ENCODE measurements around the gene XCL1. TPM values are rescaled to one million over a fixed set of nuclear protein-coding genes. Genes with fewer than 3 reads are reported as not detected.

The XCL1 gene
- total and polyA plus RNA-seq, 2 of the 13 experiments (the other 11 are each of a cell fraction or from before 2014, with no cell fraction given), result 2.5 to 7.6 TPM

DNA sequence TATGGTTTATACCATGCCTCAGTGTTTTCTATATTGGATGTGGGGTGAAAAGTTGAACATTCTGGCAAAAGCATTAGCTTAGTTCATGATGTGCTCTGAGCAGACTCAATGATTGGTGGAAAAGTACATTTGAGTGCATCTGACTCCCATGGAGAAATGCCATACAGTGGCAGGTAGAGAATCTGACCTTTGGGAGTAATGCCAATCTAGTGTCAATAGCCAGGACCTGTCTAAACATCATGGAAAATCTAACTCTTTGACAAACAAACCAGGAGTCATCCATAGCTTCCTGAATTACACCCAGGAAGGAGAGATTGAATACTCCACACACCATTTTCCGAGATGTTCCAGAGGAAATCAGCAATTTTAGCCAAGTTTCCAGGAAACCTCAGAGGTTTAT lies 51.0 kb downstream of the XCL1 start (continued):
- no peak for TF ChIP-seq ZNF609 (CRISPR knock-in tag; IDR thresholded peaks at IDR 0.05; ENCODE audit: borderline replicate concordance)
- TF ChIP-seq YEATS2 (CRISPR knock-in tag; IDR thresholded peaks at IDR 0.05; ENCODE audit: borderline replicate concordance), result no peak
- TF ChIP-seq RFX3 (CRISPR knock-in tag; IDR thresholded peaks at IDR 0.05), result no peak
- TF ChIP-seq ZNF883 (CRISPR knock-in tag; IDR thresholded peaks at IDR 0.05; ENCODE audit: not compliant biosample characterization), result no peak
- no peak for TF ChIP-seq GRHL1 (CRISPR knock-in tag; conservative IDR thresholded peaks at IDR 0.05)
- TF ChIP-seq GABPB1 (CRISPR knock-in tag; IDR thresholded peaks at IDR 0.05), result no peak
- no peak for TF ChIP-seq MLXIP (CRISPR knock-in tag; IDR thresholded peaks at IDR 0.05; ENCODE audit: borderline replicate concordance)
- TF ChIP-seq ZSCAN25 (CRISPR knock-in tag; IDR thresholded peaks at IDR 0.05), result no peak
- TF ChIP-seq TRAFD1 (CRISPR knock-in tag; IDR thresholded peaks at IDR 0.05; ENCODE audit: borderline replicate concordance), result no peak
- no peak for TF ChIP-seq DZIP1 (CRISPR knock-in tag; IDR thresholded peaks at IDR 0.05)
- TF ChIP-seq EED (CRISPR knock-in tag; IDR thresholded peaks at IDR 0.05), result no peak
- no peak for TF ChIP-seq ERF (CRISPR knock-in tag; IDR thresholded peaks at IDR 0.05)
- no peak for TF ChIP-seq CBX2 (IDR thresholded peaks at IDR 0.05; ENCODE audit: low read depth, low read length)
- TF ChIP-seq CBX2 (CRISPR knock-in tag; IDR thresholded peaks at IDR 0.05; ENCODE audit: low read depth), result no peak
